ENCODE data around the gene NRCAM. TPM values are rescaled to one million over a fixed set of nuclear protein-coding genes. Genes with fewer than 3 reads are reported as not detected.
A peak's percentile ranks its signal among the peaks of the same experiment; 100 is the strongest.

NRCAM gene
- total RNA-seq, 1 experiment from 2014 or later: 40.3 TPM

- Histone ChIP-seq H3K36me3 (ENCODE audit: low read depth) (peaks cover 3% of the 10 kb centered on the region; the same call in 1 of the 2 replicates), H3K9me2 (ENCODE audit: insufficient read depth) (no peaks in the 10 kb centered on the region), H3K9me3 (ENCODE audit: insufficient read depth, low read depth) (no peaks in the 10 kb centered on the region), H3K27ac (no peak overlapping the region), H3K4me1 (replicated peaks; ENCODE audit: insufficient read depth) (no peaks in the 10 kb centered on the region), H3K79me2 (ENCODE audit: low read depth) (no peaks in the 10 kb centered on the region), H3K4me2 (no peak overlapping the region), H4K20me1 (ENCODE audit: insufficient read depth) (no peaks in the 10 kb centered on the region), H3K4me3 (no peak overlapping the region), H2AFZ (no peak overlapping the region), H3K27me3 (ENCODE audit: insufficient read depth, low read depth) (no peaks in the 10 kb centered on the region), H3F3A (ENCODE audit: insufficient read depth, low read depth) (0 out of 2 replicates have a peak, but pooled peaks cover 4% of the 10 kb centered on the region)
- POLR2A ChIA-PET (ENCODE audit: unreplicated experiment): interaction anchor here (0.5 to 0.6 kb wide), 3 partner anchors 199 to 574 kb away, joined by 3 to 6 read pairs (median 5); no protein-coding TSS in a partner anchor
- DNase-seq: peak in 1 of 2 experiments; percentile 11
- CTCF ChIA-PET: interaction anchor here (0.6 kb wide), 2 partner anchors 306 to 386 kb away, joined by 3 to 5 read pairs; no protein-coding TSS in a partner anchor
- no TSS peak for BruUV-seq (replicated peaks)
- intact Hi-C loops (cut with micrococcal nuclease; ENCODE audit: unreplicated experiment): loop anchor here (10.0 kb wide), 1 partner anchor 748 kb away; the partner anchor contains the start of gene CBLL1
- TF ChIP-seq, protein P1, sequence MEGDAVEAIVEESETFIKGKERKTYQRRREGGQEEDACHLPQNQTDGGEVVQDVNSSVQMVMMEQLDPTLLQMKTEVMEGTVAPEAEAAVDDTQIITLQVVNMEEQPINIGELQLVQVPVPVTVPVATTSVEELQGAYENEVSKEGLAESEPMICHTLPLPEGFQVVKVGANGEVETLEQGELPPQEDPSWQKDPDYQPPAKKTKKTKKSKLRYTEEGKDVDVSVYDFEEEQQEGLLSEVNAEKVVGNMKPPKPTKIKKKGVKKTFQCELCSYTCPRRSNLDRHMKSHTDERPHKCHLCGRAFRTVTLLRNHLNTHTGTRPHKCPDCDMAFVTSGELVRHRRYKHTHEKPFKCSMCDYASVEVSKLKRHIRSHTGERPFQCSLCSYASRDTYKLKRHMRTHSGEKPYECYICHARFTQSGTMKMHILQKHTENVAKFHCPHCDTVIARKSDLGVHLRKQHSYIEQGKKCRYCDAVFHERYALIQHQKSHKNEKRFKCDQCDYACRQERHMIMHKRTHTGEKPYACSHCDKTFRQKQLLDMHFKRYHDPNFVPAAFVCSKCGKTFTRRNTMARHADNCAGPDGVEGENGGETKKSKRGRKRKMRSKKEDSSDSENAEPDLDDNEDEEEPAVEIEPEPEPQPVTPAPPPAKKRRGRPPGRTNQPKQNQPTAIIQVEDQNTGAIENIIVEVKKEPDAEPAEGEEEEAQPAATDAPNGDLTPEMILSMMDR (conservative IDR thresholded peaks at IDR 0.05): no peak
- TF ChIP-seq EZH2 (IDR thresholded peaks at IDR 0.05; ENCODE audit: low read depth): no peak
Observed at GRCh38 chr7:108492742-108493141, 36.5 kb upstream of the NRCAM start.

DNA sequence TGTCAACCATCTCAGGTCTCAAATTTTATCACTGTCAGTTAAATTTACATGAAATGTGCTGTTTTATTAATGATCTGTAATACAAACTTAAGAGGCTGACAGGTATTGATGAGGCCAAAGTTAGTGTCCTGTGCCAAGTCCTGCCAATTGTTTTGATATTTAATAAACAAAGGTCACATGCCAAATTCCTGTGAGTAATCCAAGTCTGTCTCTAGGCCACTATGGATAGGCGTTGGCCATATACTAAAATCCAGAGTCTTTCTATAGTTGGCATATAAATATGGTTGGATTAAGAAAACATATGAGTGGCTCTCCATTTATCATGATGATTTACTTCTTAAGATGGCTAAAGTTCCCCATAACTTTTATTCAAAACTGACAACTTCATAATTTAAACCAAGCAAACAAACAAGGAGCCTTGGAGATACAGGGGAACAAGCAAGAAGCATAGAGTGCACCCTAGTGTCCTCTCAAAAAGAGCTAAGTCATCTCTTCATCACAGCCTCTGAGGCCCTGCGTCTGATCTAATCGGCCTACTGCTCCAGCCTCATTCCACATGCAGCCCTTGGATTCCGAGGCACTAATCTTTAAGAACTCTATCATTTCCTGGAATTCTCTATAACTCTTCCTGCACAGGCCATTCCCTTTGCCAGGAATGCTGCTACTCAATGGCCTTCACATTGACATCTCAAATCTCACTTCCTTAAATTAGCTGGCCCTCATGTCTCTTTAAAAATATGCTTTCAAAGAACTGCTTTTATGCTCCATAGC, 32.7 kb upstream of the NRCAM start:
- H3K4me3 ChIP-seq: no peak overlapping the region
- H3K27ac ChIP-seq: no peak overlapping the region
- no peaks in the 10 kb centered on the region for H4K20me1 ChIP-seq (ENCODE audit: insufficient read depth)
- H3K27me3 ChIP-seq (ENCODE audit: insufficient read depth, low read depth): no peaks in the 10 kb centered on the region
- H3K4me2 ChIP-seq: no peak overlapping the region
- H3F3A ChIP-seq (ENCODE audit: insufficient read depth, low read depth): no peaks in the 10 kb centered on the region
- no peaks in the 10 kb centered on the region for H3K9me2 ChIP-seq (ENCODE audit: insufficient read depth)
- CTCF ChIA-PET: interaction anchor here (0.6 kb wide), 1 partner anchor 312 kb away, joined by 3 read pairs; no protein-coding TSS in a partner anchor
- no peaks in the 10 kb centered on the region for H3K79me2 ChIP-seq (ENCODE audit: low read depth)
- no peak for TF ChIP-seq EZH2 (IDR thresholded peaks at IDR 0.05; ENCODE audit: low read depth)
- TF ChIP-seq, protein P1 (conservative IDR thresholded peaks at IDR 0.05): no peak
- H3K4me1 ChIP-seq (replicated peaks; ENCODE audit: insufficient read depth): no peaks in the 10 kb centered on the region
- BruUV-seq (replicated peaks): no TSS peak
- intact Hi-C loops (cut with micrococcal nuclease; ENCODE audit: unreplicated experiment): no loop called here
- no peaks in the 10 kb centered on the region for H3K9me3 ChIP-seq (ENCODE audit: insufficient read depth, low read depth)
- no peak overlapping the region for H2AFZ ChIP-seq
- DNase-seq: no peak
- H3K36me3 ChIP-seq (ENCODE audit: low read depth): no peaks in the 10 kb centered on the region; the same call in 1 of the 2 replicates
- POLR2A ChIA-PET (ENCODE audit: unreplicated experiment): no interaction called here

- no peaks in the 10 kb centered on the region; the same call in 1 of the 2 replicates for H3K36me3 ChIP-seq (ENCODE audit: low read depth)
- CTCF ChIA-PET: interaction anchor here (1.0 kb wide), 1 partner anchor 9 kb away, joined by 4 read pairs; no protein-coding TSS in a partner anchor
- no peaks in the 10 kb centered on the region for H3K4me1 ChIP-seq (replicated peaks; ENCODE audit: insufficient read depth)
- no peak overlapping the region for H3K4me2 ChIP-seq
- DNase-seq: no peak
- TF ChIP-seq EZH2 (IDR thresholded peaks at IDR 0.05; ENCODE audit: low read depth): no peak
- TF ChIP-seq, protein P1 (conservative IDR thresholded peaks at IDR 0.05): no peak
- H3K27me3 ChIP-seq (ENCODE audit: insufficient read depth, low read depth): no peaks in the 10 kb centered on the region
- H3K4me3 ChIP-seq: no peak overlapping the region
- H3K9me2 ChIP-seq (ENCODE audit: insufficient read depth): no peaks in the 10 kb centered on the region
- H3K27ac ChIP-seq: no peak overlapping the region
- H4K20me1 ChIP-seq (ENCODE audit: insufficient read depth): no peaks in the 10 kb centered on the region
- no peaks in the 10 kb centered on the region for H3K9me3 ChIP-seq (ENCODE audit: insufficient read depth, low read depth)
- intact Hi-C loops (cut with micrococcal nuclease; ENCODE audit: unreplicated experiment): loop anchor here (2.0 kb wide), 1 partner anchor 307 kb away; no protein-coding TSS in a partner anchor
- no peak overlapping the region for H2AFZ ChIP-seq
- POLR2A ChIA-PET (ENCODE audit: unreplicated experiment): no interaction called here
- no TSS peak for BruUV-seq (replicated peaks)
- H3F3A ChIP-seq (ENCODE audit: insufficient read depth, low read depth): no peaks in the 10 kb centered on the region
- no peaks in the 10 kb centered on the region for H3K79me2 ChIP-seq (ENCODE audit: low read depth)
Observed at GRCh38 chr7:108487646-108488045, 31.4 kb upstream of the NRCAM start.

Measured in PC-9 (cell line).